GM12878 (cell line): ENCODE measurements around the gene ERC2. TPM values are rescaled to one million over a fixed set of nuclear protein-coding genes. Genes with fewer than 3 reads are reported as not detected.

Source experiments
- ATAC-seq: fragments of 200-7000 bp; cut with Tn5 transposase; 3 replicates; pipeline ENCODE4 v1.9.1; 2020; ENCODE audit warnings: mild to moderate bottlenecking, moderate library complexity
- BruUV-seq: library from RNA; stranded (reverse); fragments of 400-500 nt; replicated peaks from 2 replicates; lab custom pipeline; 2021; lab: Mats Ljungman, UMichigan
- CTCF ChIA-PET: fragments of 300-600 bp; sonication (Branson Sonifier 250); formaldehyde crosslinking; extraction: SDS; loops from one replicate; lab custom pipeline; 2021; ENCODE audit warnings: inconsistent platforms; lab: Yijun Ruan, JAX
- POLR2A ChIA-PET: fragments of 350-600 bp; formaldehyde crosslinking; extraction: SDS; loops from one replicate; lab custom pipeline; 2021; ENCODE audit warnings: inconsistent platforms; lab: Charles Lee
- RAD21 ChIA-PET: fragments of 300-600 bp; sonication (Branson Sonifier 250); formaldehyde crosslinking; loops from one replicate; lab custom pipeline; 2023; ENCODE audit warnings: antibody characterized with exemption; ENCODE audit not compliant: unreplicated experiment; lab: Charles Lee
- SMC1A ChIA-PET: fragments of 300-600 bp; sonication (Branson Sonifier 250); formaldehyde crosslinking; loops from one replicate; lab custom pipeline; 2023; ENCODE audit not compliant: unreplicated experiment, uncharacterized antibody; lab: Charles Lee
- DNase-seq: peaks from one replicate; pipeline ENCODE4 v3.0.0-alpha.2; 2011; ENCODE audit warnings: low read depth, low spot score
- FAIRE-seq: peaks from 3 replicates; lab custom pipeline; 2011; peaks lifted over from hg19 to GRCh38; lab: Jason Lieb, UNC
- H2AFZ ChIP-seq: 2 replicates; pipeline ENCODE4 v1.6.0; 2011; ENCODE audit warnings: low read depth, low read length, control low read depth; ENCODE audit not compliant: control insufficient read depth
- H3K27ac ChIP-seq: 2 replicates; pipeline ENCODE4 v1.5.1; 2011; ENCODE audit warnings: control low read depth; ENCODE audit not compliant: control insufficient read depth, insufficient read depth
- H3K27me3 ChIP-seq, 2 experiments: replicated peaks in 1 of 2; 2 replicates each; pipeline versions ENCODE4 v1.6.0 to v1.6.1; 2011; ENCODE audit warnings: low read length in 1 of 2; ENCODE audit not compliant: control insufficient read depth in 2 of 2, insufficient read depth in 2 of 2
- H3K36me3 ChIP-seq, 2 experiments: 2 replicates each; pipeline ENCODE4 v1.5.1; 2011; ENCODE audit warnings: low read length in 1 of 2; ENCODE audit not compliant: control insufficient read depth in 2 of 2, insufficient read depth in 2 of 2
- H3K4me1 ChIP-seq: 2 replicates; pipeline ENCODE4 v1.6.1; 2011; ENCODE audit warnings: mild to moderate bottlenecking, low read length, moderate library complexity, mixed read lengths; ENCODE audit not compliant: control insufficient read depth, insufficient read depth
- H3K4me2 ChIP-seq: 2 replicates; pipeline ENCODE4 v1.6.0; 2011; ENCODE audit warnings: control low read depth; ENCODE audit not compliant: control insufficient read depth, insufficient read depth
- H3K4me3 ChIP-seq: fragments of 200-600 bp; sonication (generic); 2 replicates; pipeline ENCODE4 v1.5.1; 2016
- H3K79me2 ChIP-seq: 2 replicates; pipeline ENCODE4 v1.6.0; 2011; ENCODE audit warnings: low read length; ENCODE audit not compliant: control insufficient read depth, insufficient read depth
- H3K9ac ChIP-seq: 2 replicates; pipeline ENCODE4 v1.8.0; 2011; ENCODE audit warnings: low read length, control low read depth, mixed read lengths; ENCODE audit not compliant: control insufficient read depth, insufficient read depth
- H3K9me3 ChIP-seq: replicated peaks from 3 replicates; pipeline ENCODE4 v1.5.1; 2011; ENCODE audit warnings: mild to moderate bottlenecking, low read length; ENCODE audit not compliant: control insufficient read depth, insufficient read depth
- H4K20me1 ChIP-seq: 2 replicates; pipeline ENCODE4 v1.6.0; 2011; ENCODE audit not compliant: control insufficient read depth, insufficient read depth
- BACH1 ChIP-seq: fragments of 450-650 bp; IDR thresholded peaks from 2 replicates; pipeline ENCODE4 v1.6.1; 2017; ENCODE audit warnings: mild to moderate bottlenecking, borderline replicate concordance
- JUNB ChIP-seq: IDR thresholded peaks from 2 replicates; pipeline ENCODE4 v1.6.1; 2016; ENCODE audit warnings: antibody characterized with exemption, mild to moderate bottlenecking
- MTA2 ChIP-seq: fragments of 450-650 bp; IDR thresholded peaks from 2 replicates; pipeline ENCODE4 v1.6.1; 2016; ENCODE audit warnings: low read depth, mild to moderate bottlenecking, moderate library complexity
- MYB ChIP-seq: fragments of 150-350 bp; IDR thresholded peaks from 2 replicates; pipeline ENCODE4 v1.6.1; 2014; ENCODE audit warnings: mild to moderate bottlenecking, low read depth, low read length, borderline replicate concordance
- NRF1 ChIP-seq: conservative IDR thresholded peaks from 2 replicates; pipeline ENCODE4 v1.6.1; 2011; ENCODE audit warnings: mild to moderate bottlenecking, low read depth, low read length, improper control_type of control experiment
- POLR2AphosphoS5 ChIP-seq: IDR thresholded peaks from 2 replicates; pipeline ENCODE4 v1.6.1; 2011; ENCODE audit warnings: mild to moderate bottlenecking, low read length, inconsistent platforms
- POU2F2 ChIP-seq: IDR thresholded peaks from 3 replicates; pipeline ENCODE4 v1.6.1; 2011; ENCODE audit warnings: low read depth, mild to moderate bottlenecking, low read length, borderline replicate concordance
- RAD51 ChIP-seq: fragments of 450-650 bp; IDR thresholded peaks from 2 replicates; pipeline ENCODE4 v1.6.1; 2016; ENCODE audit warnings: moderate library complexity, mild to moderate bottlenecking, inconsistent platforms
- RUNX3 ChIP-seq: IDR thresholded peaks from 2 replicates; pipeline ENCODE4 v1.6.1; 2012; ENCODE audit warnings: low read length, inconsistent platforms
- SKIL ChIP-seq: fragments of 450-650 bp; IDR thresholded peaks from 2 replicates; pipeline ENCODE4 v1.6.1; 2017; ENCODE audit warnings: mild to moderate bottlenecking, low read depth, inconsistent platforms; ENCODE audit not compliant: poor library complexity, severe bottlenecking
- ZNF207 ChIP-seq: fragments of 450-650 bp; IDR thresholded peaks from 2 replicates; pipeline ENCODE4 v1.6.1; 2014; ENCODE audit warnings: antibody characterized with exemption, mild to moderate bottlenecking, borderline replicate concordance
- WGBS: methylation state at CpG from one replicate; pipeline ENCODE4 v1.1.6; 2016; ENCODE audit warnings: low lambda C conversion rate; ENCODE audit not compliant: insufficient replicate concordance, insufficient coverage; ENCODE audit errors: missing lambda C conversion rate; 5-methylcytosine and 5-hydroxymethylcytosine counted together
- in situ Hi-C: fragments of 300-500 bp; cut with MboI; formaldehyde crosslinking; loops from 9 replicates; pipeline ENCODE4 v1.14.3; 2018; ENCODE audit warnings: mixed read lengths
- intact Hi-C: fragments of 100-400 bp; cut with micrococcal nuclease; formaldehyde crosslinking; loops from one replicate; pipeline ENCODE4 v1.14.2; 2022; ENCODE audit not compliant: unreplicated experiment
- polyA plus RNA-seq, 11 experiments: library from polyadenylated mRNA; depleted of rRNA in 4 of 11; unstranded in 6 of 11; stranded (reverse) in 5 of 11; fragments of >200 nt; fragmentation: Nextera tagmentation in 4 of 11; fragmentation: Illumina TruSeq in 1 of 11; extraction: Ambion mirVana in 4 of 11; extraction: Trizol in 1 of 11; gene quantifications; 1 replicate in 1 of 11; 2 replicates in 10 of 11; pipeline versions ENCODE4 v1.2.1 to v1.2.3, GENCODE V29; 2011 to 2016; ENCODE audit warnings: inconsistent platforms in 2 of 11, missing spikeins in 2 of 11, low read depth in 1 of 11
- total RNA-seq, 4 experiments: library from RNA; depleted of rRNA in 3 of 4; stranded (reverse); fragments of >200 nt in 3 of 4; fragmentation: Illumina TruSeq in 1 of 4; extraction: Trizol in 1 of 4; gene quantifications; 2 replicates each; pipeline versions ENCODE4 v1.2.1 to v1.2.3, GENCODE V29; 2013 to 2021

The ERC2 gene
- total and polyA plus RNA-seq, 10 of the 15 experiments (the other 5 are each of a cell fraction or from before 2014, with no cell fraction given) = 0.06 to 1.4 (median 0.12) TPM; not detected in 3

DNA sequence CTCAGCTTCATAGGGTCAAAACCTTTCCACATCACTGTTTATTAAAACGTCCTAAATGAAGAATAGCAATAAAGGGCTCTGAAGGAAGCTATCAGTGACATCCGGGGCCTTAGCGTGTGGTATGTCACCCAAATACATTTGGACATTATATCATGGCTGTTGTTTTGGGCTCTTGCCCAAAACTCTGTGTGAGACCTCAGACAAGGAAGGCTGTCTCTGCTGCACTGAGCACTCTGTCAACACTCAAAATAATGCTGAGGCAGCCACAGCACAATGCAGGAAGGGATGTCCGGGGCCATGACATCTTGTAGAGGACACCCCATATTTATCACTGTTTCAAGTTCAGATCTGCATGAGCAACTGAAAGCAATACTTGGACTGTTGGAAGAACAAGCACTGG is 687.4 kb downstream of the ERC2 start:
- no peak overlapping the region for H3K4me2 ChIP-seq
- FAIRE-seq (no peak), DNase-seq (no peak), ATAC-seq (no peak)
- ChIA-PET POLR2A (no interaction called here), SMC1A (no interaction called here), RAD21 (no interaction called here), CTCF (no interaction called here)
- in situ Hi-C loops = no loop called here
- no TSS peak for BruUV-seq
- H2AFZ ChIP-seq = no peak overlapping the region
- H3K9me3 ChIP-seq = no peaks in the 10 kb centered on the region
- H3K36me3 ChIP-seq = no peaks in the 10 kb centered on the region
- H3K4me3 ChIP-seq = no peak overlapping the region
- no peak overlapping the region for H3K9ac ChIP-seq
- 50% methylated on average over 4 of the region's 4 CpGs for WGBS
- no peaks in the 10 kb centered on the region for H4K20me1 ChIP-seq
- TF ChIP-seq JUNB (no peak), POLR2AphosphoS5 (no peak), NRF1 (no peak), MTA2 (no peak), POU2F2 (no peak), BACH1 (no peak), SKIL (no peak), RAD51 (no peak), MYB (no peak), ZNF207 (no peak), RUNX3 (no peak)
- intact Hi-C loops = no loop called here
- H3K79me2 ChIP-seq = no peaks in the 10 kb centered on the region
- no peak overlapping the region for H3K27ac ChIP-seq
- H3K27me3 ChIP-seq = peaks cover 0 to 2% of the 10 kb centered on the region in 2 experiments; a peak in 1 of 4 replicates
- no peaks in the 10 kb centered on the region for H3K4me1 ChIP-seq
